Thyroid gland (tissue), 4 donors: ENCODE measurements around the gene GGA2. TPM values are rescaled to one million over a fixed set of nuclear protein-coding genes. Genes with fewer than 3 reads are reported as not detected.
A peak's percentile ranks its signal among the peaks of the same experiment; 100 is the strongest.

Experiments used
- DNase-seq, 2 donors: peaks; one replicate each; pipeline ENCODE4 v3.0.0-alpha.2; 2019
- H3K27ac ChIP-seq, 3 donors: fragments of 200-600 bp; sonication (generic); 1 replicate in 2 of 3; 2 replicates in 1 of 3; pipeline ENCODE4 v1.5.1; 2016 to 2019; ENCODE audit warnings: mild to moderate bottlenecking in 1 of 3, moderate library complexity in 1 of 3
- H3K27me3 ChIP-seq: fragments of 200-600 bp; sonication (generic); one replicate; pipeline ENCODE4 v1.5.1; 2019
- H3K36me3 ChIP-seq, 2 donors: fragments of 200-600 bp; sonication (generic); one replicate each; pipeline ENCODE4 v1.5.1; 2016 to 2019
- H3K4me1 ChIP-seq, 2 donors: fragments of 200-600 bp; sonication (generic); one replicate each; pipeline ENCODE4 v1.5.1; 2017 to 2019
- H3K4me3 ChIP-seq, 3 donors: fragments of 200-600 bp; sonication (generic); replicated peaks in 1 of 3; 1 replicate in 2 of 3; 2 replicates in 1 of 3; pipeline ENCODE4 v1.5.1; 2016; ENCODE audit warnings: mild to moderate bottlenecking in 1 of 3
- H3K9me3 ChIP-seq: fragments of 200-600 bp; sonication (generic); one replicate; pipeline ENCODE4 v1.5.1; 2017
- CTCF ChIP-seq, 6 experiments: fragments of 200-600 bp in 3 of 6; fragments of 450-650 bp in 3 of 6; sonication (generic) in 3 of 6; IDR thresholded peaks; one replicate each; pipeline ENCODE4 v1.5.1; 2016 to 2019; ENCODE audit warnings: antibody characterized with exemption in 6 of 6, mild to moderate bottlenecking in 2 of 6, inconsistent platforms in 1 of 6, moderate library complexity in 1 of 6
- POLR2A ChIP-seq, 2 donors: fragments of 450-650 bp; IDR thresholded peaks; one replicate each; pipeline ENCODE4 v1.6.1; 2017; ENCODE audit warnings: antibody characterized with exemption in 2 of 2, mild to moderate bottlenecking in 2 of 2, moderate library complexity in 1 of 2
- WGBS, 2 donors: methylation state at CpG; one replicate each; pipeline ENCODE4 v1.1.5; 2017; 5-methylcytosine and 5-hydroxymethylcytosine counted together
- intact Hi-C: fragments of 100-400 bp; cut with DNase I; formaldehyde crosslinking; loops from one replicate; pipeline ENCODE4 v1.15.1; 2023
- total RNA-seq, 4 donors: library from RNA; depleted of rRNA; stranded (reverse); fragments of >200 nt; gene quantifications; one replicate each; pipeline ENCODE4 v1.2.3, GENCODE V29; 2016

The GGA2 gene
- total RNA-seq, 4 donors from 2014 or later, result 103 to 190 (median 159) TPM

DNA sequence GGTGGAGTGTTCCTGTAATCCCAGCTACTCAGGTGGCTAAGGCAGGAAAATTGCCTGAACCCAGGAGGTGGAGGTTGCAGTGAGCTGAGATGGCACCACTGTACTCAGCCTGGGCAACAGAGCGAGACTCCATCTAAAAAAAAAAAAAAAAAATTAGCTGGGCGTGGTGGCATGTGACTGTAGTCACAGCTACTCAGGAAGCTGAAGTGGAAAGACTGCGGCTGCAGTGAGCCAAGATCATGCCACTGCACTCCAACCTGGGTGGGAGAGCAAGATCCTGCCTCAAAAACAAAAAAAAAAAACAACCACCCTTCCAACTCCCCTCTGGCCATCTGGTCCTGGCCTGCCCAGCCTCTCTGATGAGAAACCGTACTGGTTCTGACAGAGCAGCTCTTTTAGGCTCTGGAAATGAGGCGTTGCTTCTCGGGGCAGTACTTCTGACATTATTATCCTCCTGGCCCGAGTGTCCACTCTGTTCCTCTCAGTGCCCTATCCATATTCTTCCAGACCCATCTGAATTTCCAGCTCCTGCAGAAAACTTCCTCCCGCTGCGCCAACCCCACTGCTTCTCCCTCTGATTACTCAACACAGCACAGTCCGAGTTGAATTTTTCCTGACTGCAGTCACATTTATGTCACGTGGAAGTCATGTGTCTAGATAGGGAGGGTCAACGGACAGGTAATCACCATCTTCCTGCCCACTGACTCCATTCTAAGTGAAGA, 13.3 kb downstream of the GGA2 start:
- Histone ChIP-seq H3K4me1 (peaks cover 73 to 92% of the 10 kb centered on the region in 2 donors), H3K4me3 (no peak overlapping the region), H3K9me3 (no peaks in the 10 kb centered on the region), H3K27ac (peak overlapping the region; percentile 89 to 96 (median 90)), H3K27me3 (no peaks in the 10 kb centered on the region), H3K36me3 (peaks cover 11 to 18% of the 10 kb centered on the region in 2 donors)
- DNase-seq, result peak; percentile 72 to 78
- WGBS, 2 donors, result 27% methylated on average over 12 of the region's 12 CpGs
- TF ChIP-seq CTCF (IDR thresholded peaks at IDR 0.05), result no peak
- peak in 1 of 2 donors; percentile 32 for TF ChIP-seq POLR2A (IDR thresholded peaks at IDR 0.05)
- intact Hi-C loops, result no loop called here

GRCh38 chr16:23495671-23496070, 14.6 kb downstream of the GGA2 start:
- Histone ChIP-seq H3K27me3 (no peaks in the 10 kb centered on the region), H3K9me3 (no peaks in the 10 kb centered on the region), H3K4me3 (no peak overlapping the region), H3K4me1 (peaks cover 66 to 92% of the 10 kb centered on the region in 2 donors), H3K36me3 (peaks cover 11 to 18% of the 10 kb centered on the region in 2 donors), H3K27ac (peak overlapping the region; percentile 86 to 90 (median 89))
- TF ChIP-seq POLR2A (IDR thresholded peaks at IDR 0.05) (no peak), CTCF (IDR thresholded peaks at IDR 0.05) (no peak)
- no peak for DNase-seq
- intact Hi-C loops, result no loop called here
- 92 to 94% methylated on average over 4 of the region's 4 CpGs for WGBS, 2 donors

DNA sequence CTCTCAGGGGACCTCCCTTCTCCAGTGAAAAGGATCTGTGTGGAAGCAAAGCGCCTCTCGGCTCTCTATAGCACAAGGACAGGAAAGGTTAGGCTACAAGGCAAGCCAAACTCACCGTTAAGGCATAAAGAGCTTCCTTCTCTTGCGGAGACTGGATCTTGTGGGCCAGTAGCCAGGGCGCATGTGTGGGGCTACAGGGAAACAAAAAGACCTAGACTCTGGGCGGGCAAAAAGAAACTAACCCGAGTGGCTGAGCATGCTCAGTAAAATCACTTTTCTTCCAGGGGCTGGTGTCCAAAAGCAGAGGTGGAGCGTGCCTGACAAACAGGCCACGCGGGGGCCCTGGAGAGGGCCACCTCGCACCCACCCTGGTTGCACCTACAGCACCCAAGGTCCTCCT, 16.1 kb downstream of the GGA2 start:
- Histone ChIP-seq H3K36me3 (peaks cover 23 to 25% of the 10 kb centered on the region in 2 donors), H3K27ac (peak overlapping the region; percentile 90 to 92 (median 91)), H3K27me3 (no peaks in the 10 kb centered on the region), H3K9me3 (no peaks in the 10 kb centered on the region), H3K4me1 (peaks cover 55 to 82% of the 10 kb centered on the region in 2 donors), H3K4me3 (no peak overlapping the region)
- DNase-seq, result peak; percentile 70 to 74
- intact Hi-C loops, result no loop called here
- 59 to 60% methylated on average over 11 of the region's 11 CpGs for WGBS, 2 donors
- TF ChIP-seq CTCF (IDR thresholded peaks at IDR 0.05) (no peak), POLR2A (IDR thresholded peaks at IDR 0.05) (no peak)

DNA sequence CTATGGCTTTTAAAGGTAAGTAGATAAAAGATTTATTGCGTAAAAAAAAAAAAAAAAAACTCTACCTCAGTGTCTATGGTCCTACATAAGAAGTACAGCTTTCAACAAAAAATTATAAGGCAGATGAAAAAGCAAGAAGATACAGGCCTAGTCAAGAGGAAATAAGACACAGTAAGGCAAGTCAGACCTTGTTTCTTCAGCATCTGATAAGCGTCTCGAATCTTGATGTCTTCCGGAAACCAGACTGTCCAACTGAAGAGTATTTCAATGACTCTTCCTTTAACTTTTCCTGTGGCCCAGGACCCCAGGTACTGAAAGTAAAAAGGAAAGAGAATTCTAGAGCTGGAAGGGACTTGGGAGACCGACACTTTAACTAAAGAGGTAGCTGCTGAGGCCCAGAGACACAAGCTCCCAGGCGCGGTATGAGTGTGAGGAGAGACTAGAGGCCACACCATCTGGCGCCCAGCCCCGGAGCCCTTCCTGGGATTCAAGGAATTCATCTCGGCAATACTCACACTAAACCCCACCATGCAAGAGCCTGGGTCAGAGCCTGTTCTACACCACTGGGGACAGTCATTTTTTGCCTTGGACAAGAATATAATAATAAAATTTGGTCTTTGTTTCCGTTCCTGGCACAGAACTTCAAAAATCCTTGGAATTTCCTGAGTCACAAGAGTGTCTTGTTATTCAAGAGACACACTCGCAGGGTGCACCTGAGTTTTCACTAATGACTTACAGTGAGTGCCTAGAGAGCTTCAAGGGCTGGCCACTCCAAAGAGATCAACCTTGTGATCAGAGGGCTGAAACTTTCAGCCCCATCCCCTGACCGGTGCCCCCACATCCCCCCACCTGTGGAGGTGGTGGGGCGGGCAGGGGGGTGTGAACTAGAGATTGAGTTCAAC, 18.6 kb downstream of the GGA2 start:
- peak overlapping the region; percentile 90 to 92 (median 91) for H3K27ac ChIP-seq
- peaks cover 44 to 73% of the 10 kb centered on the region in 2 donors for H3K4me1 ChIP-seq
- TF ChIP-seq CTCF (IDR thresholded peaks at IDR 0.05), result peak in 1 of 6 experiments; percentile 2
- TF ChIP-seq POLR2A (IDR thresholded peaks at IDR 0.05), result peak in 1 of 2 donors; percentile 20
- no peaks in the 10 kb centered on the region for H3K9me3 ChIP-seq
- H3K36me3 ChIP-seq, result peaks cover 42% of the 10 kb centered on the region in 2 donors
- no peaks in the 10 kb centered on the region for H3K27me3 ChIP-seq
- no peak overlapping the region for H3K4me3 ChIP-seq
- intact Hi-C loops, result no loop called here
- WGBS, 2 donors, result 38 to 52% methylated on average over 14 of the region's 14 CpGs
- DNase-seq, result peak; percentile 90 to 92
